Measurements from ENCODE around the gene RASGRP4. TPM values are rescaled to one million over a fixed set of nuclear protein-coding genes. Genes with fewer than 3 reads are reported as not detected.

Gene RASGRP4
- total and polyA plus RNA-seq, 4 donors: 3.5 to 39.0 (median 8.7) TPM

- Histone ChIP-seq H3K27ac (ENCODE audit: low read depth in 1 of 2, low read length in 1 of 2) (no peak overlapping the region), H3K4me1 (ENCODE audit: control insufficient read depth in 5 of 5, insufficient read depth in 5 of 5, low read length in 5 of 5) (peaks cover 0 to 18% (median 0%) of the 10 kb centered on the region in 5 donors), H3K27me3 (ENCODE audit: control insufficient read depth in 3 of 3, insufficient read depth in 3 of 3, low read length in 2 of 3) (peaks cover 0 to 42% (median 24%) of the 10 kb centered on the region in 3 donors), H3K4me3 (no peak overlapping the region), H3K36me3 (ENCODE audit: control insufficient read depth in 4 of 4, insufficient read depth in 4 of 4, low read length in 4 of 4) (peaks cover 22 to 46% (median 32%) of the 10 kb centered on the region in 4 donors), H3K9ac (ENCODE audit: insufficient read depth in 1 of 2, low read length in 2 of 2) (no peak overlapping the region), H3K9me3 (ENCODE audit: control insufficient read depth in 4 of 4, insufficient read depth in 3 of 4, low read length in 3 of 4) (peaks cover 0 to 18% (median 0%) of the 10 kb centered on the region in 4 donors)
- ATAC-seq (ENCODE audit: insufficient read depth, low FRiP score) (no peak), DNase-seq (no peak)
- 88 to 95% methylated on average over 10 of the region's 10 CpGs for WGBS, 2 donors
- TF ChIP-seq CTCF (IDR thresholded peaks at IDR 0.05; ENCODE audit: control extremely low read depth, extremely low read depth): no peak
Observed at GRCh38 chr19:38384209-38385027, 41.6 kb downstream of the RASGRP4 start.

DNA sequence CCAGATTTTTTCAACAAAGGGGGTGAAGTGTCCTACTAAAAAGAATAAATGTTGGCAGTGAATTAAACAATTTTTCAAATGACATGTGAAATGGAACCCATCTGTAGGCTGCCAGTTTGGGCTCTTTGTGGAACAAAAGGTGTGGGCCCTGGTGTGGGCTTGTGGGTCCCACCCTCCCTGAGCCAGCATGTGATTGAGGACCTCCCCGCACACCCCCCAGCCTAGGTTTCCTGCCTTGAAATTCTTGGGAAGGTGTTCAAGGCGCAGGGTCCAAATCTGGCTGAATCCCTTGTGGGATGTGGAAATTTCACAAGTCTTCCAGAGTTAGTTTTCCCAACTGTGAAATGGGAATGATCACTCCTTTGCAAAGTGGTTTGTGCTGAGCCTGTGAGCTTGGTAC, 42.3 kb downstream of the RASGRP4 start:
- no peak overlapping the region for H3K9ac ChIP-seq (ENCODE audit: insufficient read depth in 1 of 2, low read length in 2 of 2)
- H3K27me3 ChIP-seq (ENCODE audit: control insufficient read depth in 3 of 3, insufficient read depth in 3 of 3, low read length in 2 of 3): peaks cover 0 to 36% (median 24%) of the 10 kb centered on the region in 3 donors
- no peak overlapping the region for H3K27ac ChIP-seq (ENCODE audit: low read depth in 1 of 2, low read length in 1 of 2)
- ATAC-seq (ENCODE audit: insufficient read depth, low FRiP score) (no peak), DNase-seq (no peak)
- peaks cover 25 to 51% (median 34%) of the 10 kb centered on the region in 4 donors for H3K36me3 ChIP-seq (ENCODE audit: control insufficient read depth in 4 of 4, insufficient read depth in 4 of 4, low read length in 4 of 4)
- H3K4me3 ChIP-seq: no peak overlapping the region
- 96 to 100% methylated on average over 2 of the region's 2 CpGs for WGBS, 2 donors
- peaks cover 0 to 18% (median 0%) of the 10 kb centered on the region in 4 donors for H3K9me3 ChIP-seq (ENCODE audit: control insufficient read depth in 4 of 4, insufficient read depth in 3 of 4, low read length in 3 of 4)
- H3K4me1 ChIP-seq (ENCODE audit: control insufficient read depth in 5 of 5, insufficient read depth in 5 of 5, low read length in 5 of 5): peaks cover 0 to 18% (median 0%) of the 10 kb centered on the region in 5 donors
- TF ChIP-seq CTCF (IDR thresholded peaks at IDR 0.05; ENCODE audit: control extremely low read depth, extremely low read depth): no peak

GRCh38 chr19:38383184-38383583, 42.8 kb downstream of the RASGRP4 start:
- no peak for TF ChIP-seq CTCF (IDR thresholded peaks at IDR 0.05; ENCODE audit: control extremely low read depth, extremely low read depth)
- 91 to 96% methylated on average over 10 of the region's 10 CpGs for WGBS, 2 donors
- Histone ChIP-seq H3K9ac (ENCODE audit: insufficient read depth in 1 of 2, low read length in 2 of 2) (no peak overlapping the region), H3K36me3 (ENCODE audit: control insufficient read depth in 4 of 4, insufficient read depth in 4 of 4, low read length in 4 of 4) (peaks cover 25 to 51% (median 34%) of the 10 kb centered on the region in 4 donors), H3K27me3 (ENCODE audit: control insufficient read depth in 3 of 3, insufficient read depth in 3 of 3, low read length in 2 of 3) (peaks cover 0 to 35% (median 22%) of the 10 kb centered on the region in 3 donors), H3K4me1 (ENCODE audit: control insufficient read depth in 5 of 5, insufficient read depth in 5 of 5, low read length in 5 of 5) (peaks cover 0 to 16% (median 0%) of the 10 kb centered on the region in 5 donors), H3K9me3 (ENCODE audit: control insufficient read depth in 4 of 4, insufficient read depth in 3 of 4, low read length in 3 of 4) (peaks cover 0 to 18% (median 0%) of the 10 kb centered on the region in 4 donors), H3K4me3 (no peak overlapping the region), H3K27ac (ENCODE audit: low read depth in 1 of 2, low read length in 1 of 2) (no peak overlapping the region)
- no peak for DNase-seq
- ATAC-seq (ENCODE audit: insufficient read depth, low FRiP score): no peak

All from lung (tissue), 12 donors.